ENCODE measurements around the gene SLC25A31. TPM values are rescaled to one million over a fixed set of nuclear protein-coding genes. Genes with fewer than 3 reads are reported as not detected.

The SLC25A31 gene
- total RNA-seq, 2 donors from 2014 or later, result not detected

GRCh38 chr4:127747883-127748282 is 17.7 kb downstream of the SLC25A31 start:
- TF ChIP-seq, protein P1, sequence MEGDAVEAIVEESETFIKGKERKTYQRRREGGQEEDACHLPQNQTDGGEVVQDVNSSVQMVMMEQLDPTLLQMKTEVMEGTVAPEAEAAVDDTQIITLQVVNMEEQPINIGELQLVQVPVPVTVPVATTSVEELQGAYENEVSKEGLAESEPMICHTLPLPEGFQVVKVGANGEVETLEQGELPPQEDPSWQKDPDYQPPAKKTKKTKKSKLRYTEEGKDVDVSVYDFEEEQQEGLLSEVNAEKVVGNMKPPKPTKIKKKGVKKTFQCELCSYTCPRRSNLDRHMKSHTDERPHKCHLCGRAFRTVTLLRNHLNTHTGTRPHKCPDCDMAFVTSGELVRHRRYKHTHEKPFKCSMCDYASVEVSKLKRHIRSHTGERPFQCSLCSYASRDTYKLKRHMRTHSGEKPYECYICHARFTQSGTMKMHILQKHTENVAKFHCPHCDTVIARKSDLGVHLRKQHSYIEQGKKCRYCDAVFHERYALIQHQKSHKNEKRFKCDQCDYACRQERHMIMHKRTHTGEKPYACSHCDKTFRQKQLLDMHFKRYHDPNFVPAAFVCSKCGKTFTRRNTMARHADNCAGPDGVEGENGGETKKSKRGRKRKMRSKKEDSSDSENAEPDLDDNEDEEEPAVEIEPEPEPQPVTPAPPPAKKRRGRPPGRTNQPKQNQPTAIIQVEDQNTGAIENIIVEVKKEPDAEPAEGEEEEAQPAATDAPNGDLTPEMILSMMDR (IDR thresholded peaks at IDR 0.05), result no peak
- H3K27me3 ChIP-seq, result no peaks in the 10 kb centered on the region
- no peak overlapping the region for H3K4me3 ChIP-seq
- H3K4me1 ChIP-seq, result no peaks in the 10 kb centered on the region
- H3K36me3 ChIP-seq, result no peaks in the 10 kb centered on the region
- peaks cover 0 to 13% of the 10 kb centered on the region in 2 donors for H3K9me3 ChIP-seq
- no peak for DNase-seq (ENCODE audit: low spot score)
- no peak overlapping the region for H3K27ac ChIP-seq

- no peak for DNase-seq (ENCODE audit: low spot score)
- TF ChIP-seq, protein P1 (IDR thresholded peaks at IDR 0.05), result no peak
- Histone ChIP-seq H3K27me3 (no peaks in the 10 kb centered on the region), H3K9me3 (peaks cover 0 to 13% of the 10 kb centered on the region in 2 donors), H3K27ac (no peak overlapping the region), H3K36me3 (no peaks in the 10 kb centered on the region), H3K4me1 (no peaks in the 10 kb centered on the region), H3K4me3 (no peak overlapping the region)
Observed at GRCh38 chr4:127748957-127749356, 18.8 kb downstream of the SLC25A31 start.

- DNase-seq (ENCODE audit: low spot score), result no peak
- Histone ChIP-seq H3K27me3 (no peaks in the 10 kb centered on the region), H3K27ac (no peak overlapping the region), H3K4me1 (no peaks in the 10 kb centered on the region), H3K9me3 (peaks cover 0 to 9% of the 10 kb centered on the region in 2 donors), H3K36me3 (no peaks in the 10 kb centered on the region), H3K4me3 (no peak overlapping the region)
- TF ChIP-seq, protein P1 (IDR thresholded peaks at IDR 0.05), result no peak
Observed at GRCh38 chr4:127756906-127757305, 26.7 kb downstream of the SLC25A31 start.

- no peaks in the 10 kb centered on the region for H3K36me3 ChIP-seq
Observed at GRCh38 chr4:127759228-127759820, 29.1 kb downstream of the SLC25A31 start.

DNA sequence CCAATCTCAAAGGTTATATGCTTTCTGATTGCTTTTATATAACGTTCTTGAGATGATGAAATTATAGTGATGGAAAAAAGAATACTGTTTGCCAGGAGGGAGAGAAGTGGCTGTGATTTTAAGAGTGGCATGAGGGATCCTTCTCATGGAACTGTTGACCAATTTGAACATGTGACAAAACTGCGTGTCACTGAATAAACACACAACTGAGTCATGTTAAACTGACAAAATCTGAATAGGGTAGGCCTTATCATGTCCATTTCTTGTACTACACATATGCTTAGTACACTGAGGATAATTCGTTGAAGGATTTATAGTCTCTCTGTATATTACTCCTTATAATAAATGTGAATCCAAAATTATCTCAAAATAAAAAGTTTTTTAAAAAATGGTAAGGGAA is 29.7 kb downstream of the SLC25A31 start:
- H3K36me3 ChIP-seq, result no peaks in the 10 kb centered on the region
- no peak for DNase-seq (ENCODE audit: low spot score)
- peaks cover 0 to 9% of the 10 kb centered on the region in 2 donors for H3K9me3 ChIP-seq
- H3K4me3 ChIP-seq, result no peak overlapping the region
- TF ChIP-seq, protein P1 (IDR thresholded peaks at IDR 0.05), result no peak
- H3K4me1 ChIP-seq, result no peaks in the 10 kb centered on the region
- no peaks in the 10 kb centered on the region for H3K27me3 ChIP-seq
- H3K27ac ChIP-seq, result no peak overlapping the region

More at GRCh38 chr4:127759228-127759820, 29.1 kb downstream of the SLC25A31 start:
- Histone ChIP-seq H3K27me3 (no peaks in the 10 kb centered on the region), H3K9me3 (peaks cover 0 to 9% of the 10 kb centered on the region in 2 donors), H3K4me1 (no peaks in the 10 kb centered on the region), H3K4me3 (no peak overlapping the region), H3K27ac (no peak overlapping the region)
- TF ChIP-seq, protein P1 (IDR thresholded peaks at IDR 0.05), result no peak
- no peak for DNase-seq (ENCODE audit: low spot score)

Measured in right atrium auricular region (tissue), 2 donors.